Choroid plexus epithelial cell (primary cell): Measurements from ENCODE around the gene MAP4K4.

Experiments
- DNase-seq: peaks from one replicate; pipeline ENCODE4 v3.0.0-alpha.2; 2010; ENCODE audit warnings: low read depth
- H3K4me3 ChIP-seq: 2 replicates; pipeline ENCODE4 v1.5.1; 2011; ENCODE audit warnings: low read depth, mild to moderate bottlenecking, control low read depth, low read length, moderate library complexity
- TF ChIP-seq, protein P1 (sequence below): conservative IDR thresholded peaks from 2 replicates; pipeline ENCODE4 v1.5.1; 2011; ENCODE audit warnings: low read depth, mild to moderate bottlenecking, control low read depth, inconsistent platforms, low read length, moderate library complexity

The MAP4K4 gene

DNA sequence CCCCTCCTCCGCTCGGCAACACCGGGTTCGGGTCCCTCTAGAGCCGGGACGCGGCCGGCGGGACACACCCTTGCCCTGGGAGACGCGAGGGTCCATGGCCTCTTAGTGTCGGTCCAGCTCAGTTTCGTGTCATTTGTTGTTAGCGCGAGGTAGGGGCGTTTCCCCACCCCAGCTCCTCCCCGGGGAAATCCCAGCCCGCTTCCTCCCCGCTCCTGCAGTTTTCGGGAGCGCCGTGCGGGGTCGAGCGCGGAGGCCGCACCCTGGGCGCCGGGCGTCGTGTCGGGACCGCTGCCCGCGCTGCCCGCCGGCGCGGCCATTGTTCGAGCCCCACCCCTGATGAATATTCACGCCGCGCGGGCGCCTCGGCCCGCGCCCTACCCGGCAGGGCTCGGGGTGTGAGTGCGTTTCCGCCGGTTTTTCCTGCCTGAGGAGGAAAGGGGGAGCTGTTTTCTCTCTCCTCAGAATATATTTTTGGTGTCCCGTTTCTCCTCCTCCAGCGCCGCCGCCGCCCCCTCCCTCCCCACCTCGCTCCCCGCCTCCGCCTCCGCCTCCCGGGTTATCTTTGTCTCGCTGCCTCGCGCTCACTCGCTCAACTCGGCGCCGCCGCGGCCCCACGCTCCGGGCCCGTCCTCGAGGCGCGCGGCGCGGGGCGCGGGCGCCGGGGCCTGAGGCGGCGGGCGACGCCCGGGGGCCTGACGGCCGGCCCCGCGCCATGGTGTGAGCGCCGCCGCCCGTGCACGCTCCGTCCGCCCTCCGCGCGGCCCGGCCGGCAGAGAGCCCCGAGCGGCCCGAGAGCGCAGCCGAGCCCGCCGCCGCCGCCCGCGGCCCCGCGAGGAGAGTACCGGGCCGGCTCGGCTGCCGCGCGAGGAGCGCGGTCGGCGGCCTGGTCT is at the start of gene MAP4K4:
Gene MAP4K4, plus strand, starts transcription at position 584 of the 890 bp plus-strand sequence. CDS start 374 bp downstream, outside the sequence.
- TF ChIP-seq, protein P1, sequence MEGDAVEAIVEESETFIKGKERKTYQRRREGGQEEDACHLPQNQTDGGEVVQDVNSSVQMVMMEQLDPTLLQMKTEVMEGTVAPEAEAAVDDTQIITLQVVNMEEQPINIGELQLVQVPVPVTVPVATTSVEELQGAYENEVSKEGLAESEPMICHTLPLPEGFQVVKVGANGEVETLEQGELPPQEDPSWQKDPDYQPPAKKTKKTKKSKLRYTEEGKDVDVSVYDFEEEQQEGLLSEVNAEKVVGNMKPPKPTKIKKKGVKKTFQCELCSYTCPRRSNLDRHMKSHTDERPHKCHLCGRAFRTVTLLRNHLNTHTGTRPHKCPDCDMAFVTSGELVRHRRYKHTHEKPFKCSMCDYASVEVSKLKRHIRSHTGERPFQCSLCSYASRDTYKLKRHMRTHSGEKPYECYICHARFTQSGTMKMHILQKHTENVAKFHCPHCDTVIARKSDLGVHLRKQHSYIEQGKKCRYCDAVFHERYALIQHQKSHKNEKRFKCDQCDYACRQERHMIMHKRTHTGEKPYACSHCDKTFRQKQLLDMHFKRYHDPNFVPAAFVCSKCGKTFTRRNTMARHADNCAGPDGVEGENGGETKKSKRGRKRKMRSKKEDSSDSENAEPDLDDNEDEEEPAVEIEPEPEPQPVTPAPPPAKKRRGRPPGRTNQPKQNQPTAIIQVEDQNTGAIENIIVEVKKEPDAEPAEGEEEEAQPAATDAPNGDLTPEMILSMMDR, result peak; percentile 49
- DNase-seq, result peak; percentile 85
- peak within 1 kb of the TSS; percentile 75 for H3K4me3 ChIP-seq

DNA sequence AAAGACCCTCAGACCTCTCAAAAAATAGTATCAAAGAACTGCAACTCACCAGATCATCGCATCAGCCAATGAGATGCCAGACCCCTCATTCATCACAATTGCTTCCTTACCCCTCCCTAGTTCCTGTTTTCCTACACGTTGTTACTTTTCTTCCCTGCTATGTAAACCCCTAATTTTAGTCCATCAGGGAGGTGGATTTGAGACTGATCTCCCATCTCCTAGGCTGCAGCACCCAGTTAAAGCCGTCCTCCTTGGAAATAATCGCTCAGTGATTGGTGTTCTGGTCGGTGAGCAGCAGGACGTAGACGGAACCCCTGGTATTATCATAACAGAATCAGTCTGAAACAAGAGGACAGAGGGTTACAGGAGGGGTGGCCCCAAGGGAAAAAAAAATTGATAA is 44.0 kb upstream of the MAP4K4 start:
- TF ChIP-seq, protein P1, result no peak
- no peak overlapping the region for H3K4me3 ChIP-seq
- no peak for DNase-seq

DNA sequence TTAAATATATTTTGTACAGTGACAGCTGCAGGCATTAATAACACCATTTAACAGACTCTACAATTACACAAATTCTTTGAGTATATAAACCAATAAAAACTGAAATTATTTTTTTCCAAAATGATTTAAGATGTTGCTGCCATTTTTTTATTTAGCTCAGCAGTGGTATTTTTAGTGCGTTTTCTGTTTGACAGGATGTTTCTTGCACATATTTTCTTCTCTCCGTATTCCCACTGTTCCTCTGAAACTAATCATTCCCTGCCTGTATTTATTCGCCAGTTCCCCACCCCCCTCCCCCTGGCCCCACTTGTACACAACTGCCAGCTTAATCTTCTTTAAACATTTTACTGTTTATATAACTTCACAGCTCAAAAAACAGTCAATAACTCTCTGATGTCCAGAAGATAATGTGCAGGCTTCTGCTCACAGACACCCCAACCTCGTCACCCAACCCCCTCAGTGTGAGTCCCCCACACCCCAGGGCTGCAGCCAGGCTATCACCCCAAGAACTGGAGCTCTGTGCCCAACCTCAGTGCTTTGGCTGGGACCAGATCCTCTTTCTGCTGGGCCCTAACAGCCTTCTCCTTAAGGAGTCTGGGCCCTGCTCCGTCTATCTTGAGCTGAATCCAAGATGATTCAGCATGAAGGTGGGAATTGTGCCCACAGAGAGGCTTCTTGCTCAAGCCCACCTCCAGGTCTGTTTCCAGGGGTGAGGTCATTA is 41.6 kb upstream of the MAP4K4 start:
- peak; percentile 21 for DNase-seq
- TF ChIP-seq, protein P1, result no peak
- H3K4me3 ChIP-seq, result no peak overlapping the region

DNA sequence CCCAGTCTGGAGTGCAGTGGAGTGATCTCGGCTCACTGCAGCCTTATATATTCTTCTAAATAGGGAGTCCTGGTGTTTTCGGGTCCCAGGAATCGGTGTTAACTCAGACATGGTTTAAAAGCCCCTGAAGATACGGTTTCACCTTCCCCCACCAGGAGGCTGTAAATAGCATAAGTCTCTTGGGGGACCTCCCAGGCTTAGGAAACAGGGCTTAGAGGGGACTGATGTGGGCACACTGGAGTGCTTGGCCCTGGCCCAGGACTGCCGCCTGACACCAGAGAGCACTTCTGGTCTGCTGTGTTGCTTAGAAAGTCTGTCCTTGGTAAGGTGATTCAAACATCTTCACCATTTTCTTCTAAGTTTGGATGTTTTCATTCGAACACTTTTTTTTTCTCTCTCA is 39.7 kb upstream of the MAP4K4 start:
- DNase-seq, result no peak
- TF ChIP-seq, protein P1, result no peak

GRCh38 chr2:101658387-101658786 is 39.1 kb upstream of the MAP4K4 start:
- H3K4me3 ChIP-seq, result no peak overlapping the region
- DNase-seq, result peak; percentile 28
- TF ChIP-seq, protein P1, result no peak

More for the DNA sequence above, 39.7 kb upstream of the MAP4K4 start:
- H3K4me3 ChIP-seq, result no peak overlapping the region

- TF ChIP-seq, protein P1, result no peak
- no peak for DNase-seq
- H3K4me3 ChIP-seq, result no peak overlapping the region
Observed at GRCh38 chr2:101665312-101665711, 32.2 kb upstream of the MAP4K4 start.
